Tibial artery (tissue), 4 donors: ENCODE results near the gene SHMT1.
"Not testable (repeated sequence)": the region's sequence is repeated elsewhere in the genome, so short reads cannot be mapped to it uniquely, and the experiment has no call there.

ENCODE experiments used
- DNase-seq, 2 donors: peaks; one replicate each; pipeline ENCODE4 v3.0.0-alpha.2; 2019
- H3K27ac ChIP-seq, 2 donors: fragments of 200-600 bp; sonication (generic) in 1 of 2; 1 replicate in 1 of 2; 2 replicates in 1 of 2; pipeline ENCODE4 v1.5.1; 2018 to 2019; ENCODE audit warnings: mild to moderate bottlenecking in 1 of 2
- H3K27me3 ChIP-seq, 2 donors: fragments of 200-600 bp; sonication (generic) in 1 of 2; one replicate each; pipeline versions ENCODE4 v1.5.1 to v1.6.0; 2016 to 2019
- H3K36me3 ChIP-seq, 3 donors: fragments of 200-600 bp; sonication (generic) in 2 of 3; one replicate each; pipeline ENCODE4 v1.5.1; 2016 to 2019; ENCODE audit warnings: mild to moderate bottlenecking in 2 of 3
- H3K4me1 ChIP-seq, 4 donors: fragments of 200-600 bp; sonication (generic) in 2 of 4; 1 replicate in 3 of 4; 2 replicates in 1 of 4; pipeline ENCODE4 v1.5.1; 2016 to 2019
- H3K4me3 ChIP-seq, 2 donors: fragments of 200-600 bp; sonication (generic) in 1 of 2; 1 replicate in 1 of 2; 2 replicates in 1 of 2; pipeline ENCODE4 v1.5.1; 2018 to 2019; ENCODE audit warnings: mild to moderate bottlenecking in 2 of 2
- H3K9me3 ChIP-seq, 3 donors: fragments of 200-600 bp; sonication (generic) in 1 of 3; one replicate each; pipeline ENCODE4 v1.5.1; 2016 to 2019
- intact Hi-C: fragments of 100-400 bp; cut with DNase I; formaldehyde crosslinking; loops from one replicate; pipeline ENCODE4 v1.15.0; 2023; ENCODE audit warnings: low total_unique reads
- TF ChIP-seq, protein P1 (sequence below), 2 experiments: fragments of 200-600 bp in 1 of 2; fragments of 450-650 bp in 1 of 2; IDR thresholded peaks; one replicate each; pipeline ENCODE4 v1.5.1; 2017 to 2019; ENCODE audit warnings: antibody characterized with exemption in 2 of 2, mild to moderate bottlenecking in 1 of 2, moderate library complexity in 1 of 2

SHMT1 gene

DNA sequence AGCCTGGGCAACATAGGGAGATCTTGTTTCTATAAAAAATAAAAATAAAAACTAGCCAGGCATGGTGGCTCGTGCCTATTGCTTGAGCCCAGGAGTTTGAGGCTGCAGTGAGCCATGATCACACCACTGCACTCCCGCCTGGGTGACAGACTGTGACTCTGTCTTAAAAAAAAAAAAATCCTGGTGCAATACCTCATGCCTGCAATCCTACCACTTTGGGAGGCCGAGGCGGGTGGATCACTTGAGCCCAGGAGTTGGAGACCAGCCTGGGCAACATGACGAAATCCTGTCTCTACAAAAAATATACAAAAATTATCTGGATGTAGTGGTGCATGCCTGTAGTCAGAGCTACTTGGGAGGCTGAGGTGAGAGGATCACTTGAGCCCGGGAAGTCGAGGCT, 20.9 kb upstream of the SHMT1 start:
- H3K4me1 ChIP-seq, intact Hi-C loops, H3K36me3 ChIP-seq, H3K9me3 ChIP-seq, H3K27ac ChIP-seq, DNase-seq, H3K4me3 ChIP-seq: not testable (repeated sequence)
- peaks cover 0 to 46% of the 10 kb centered on the region in 2 donors for H3K27me3 ChIP-seq

GRCh38 chr17:18383079-18383481, 19.7 kb upstream of the SHMT1 start:
- intact Hi-C loops, H3K4me3 ChIP-seq, H3K36me3 ChIP-seq, H3K4me1 ChIP-seq, DNase-seq, H3K9me3 ChIP-seq, H3K27ac ChIP-seq: not testable (repeated sequence)
- peaks cover 0 to 51% of the 10 kb centered on the region in 2 donors for H3K27me3 ChIP-seq

- peak in 1 of 2 donors; percentile 49 for DNase-seq
- peaks cover 0 to 14% (median 0%) of the 10 kb centered on the region in 4 donors for H3K4me1 ChIP-seq
- intact Hi-C loops = no loop called here
- H3K9me3 ChIP-seq = no peaks in the 10 kb centered on the region
- TF ChIP-seq, protein P1, sequence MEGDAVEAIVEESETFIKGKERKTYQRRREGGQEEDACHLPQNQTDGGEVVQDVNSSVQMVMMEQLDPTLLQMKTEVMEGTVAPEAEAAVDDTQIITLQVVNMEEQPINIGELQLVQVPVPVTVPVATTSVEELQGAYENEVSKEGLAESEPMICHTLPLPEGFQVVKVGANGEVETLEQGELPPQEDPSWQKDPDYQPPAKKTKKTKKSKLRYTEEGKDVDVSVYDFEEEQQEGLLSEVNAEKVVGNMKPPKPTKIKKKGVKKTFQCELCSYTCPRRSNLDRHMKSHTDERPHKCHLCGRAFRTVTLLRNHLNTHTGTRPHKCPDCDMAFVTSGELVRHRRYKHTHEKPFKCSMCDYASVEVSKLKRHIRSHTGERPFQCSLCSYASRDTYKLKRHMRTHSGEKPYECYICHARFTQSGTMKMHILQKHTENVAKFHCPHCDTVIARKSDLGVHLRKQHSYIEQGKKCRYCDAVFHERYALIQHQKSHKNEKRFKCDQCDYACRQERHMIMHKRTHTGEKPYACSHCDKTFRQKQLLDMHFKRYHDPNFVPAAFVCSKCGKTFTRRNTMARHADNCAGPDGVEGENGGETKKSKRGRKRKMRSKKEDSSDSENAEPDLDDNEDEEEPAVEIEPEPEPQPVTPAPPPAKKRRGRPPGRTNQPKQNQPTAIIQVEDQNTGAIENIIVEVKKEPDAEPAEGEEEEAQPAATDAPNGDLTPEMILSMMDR (IDR thresholded peaks at IDR 0.05) = no peak
- no peak overlapping the region for H3K4me3 ChIP-seq
- peaks cover 0 to 54% of the 10 kb centered on the region in 2 donors for H3K27me3 ChIP-seq
- no peaks in the 10 kb centered on the region for H3K36me3 ChIP-seq
- H3K27ac ChIP-seq = no peak overlapping the region
These were observed 19.2 kb upstream of the SHMT1 start for GRCh38 chr17:18382441-18383078.

DNA sequence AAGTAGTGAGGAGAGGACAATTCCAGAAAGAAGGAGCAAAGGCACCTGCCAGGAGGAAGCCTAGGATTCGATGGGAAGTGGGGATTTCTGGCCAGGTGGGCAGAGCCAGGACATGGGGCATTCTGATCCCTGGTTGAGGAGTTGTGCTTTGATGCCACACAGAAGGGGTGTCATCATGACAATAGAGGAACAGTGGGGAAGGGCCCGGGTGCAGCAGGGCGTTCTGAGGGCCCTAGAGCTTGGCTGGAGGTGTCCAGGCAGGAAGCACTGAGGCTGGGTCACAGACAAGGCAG, 18.5 kb upstream of the SHMT1 start:
- Histone ChIP-seq H3K9me3 (no peaks in the 10 kb centered on the region), H3K27me3 (peaks cover 0 to 54% of the 10 kb centered on the region in 2 donors), H3K36me3 (no peaks in the 10 kb centered on the region), H3K4me3 (no peak overlapping the region), H3K27ac (no peak overlapping the region), H3K4me1 (peaks cover 0 to 14% (median 0%) of the 10 kb centered on the region in 4 donors)
- no peak for DNase-seq
- intact Hi-C loops = no loop called here
- TF ChIP-seq, protein P1 (IDR thresholded peaks at IDR 0.05) = no peak

DNA sequence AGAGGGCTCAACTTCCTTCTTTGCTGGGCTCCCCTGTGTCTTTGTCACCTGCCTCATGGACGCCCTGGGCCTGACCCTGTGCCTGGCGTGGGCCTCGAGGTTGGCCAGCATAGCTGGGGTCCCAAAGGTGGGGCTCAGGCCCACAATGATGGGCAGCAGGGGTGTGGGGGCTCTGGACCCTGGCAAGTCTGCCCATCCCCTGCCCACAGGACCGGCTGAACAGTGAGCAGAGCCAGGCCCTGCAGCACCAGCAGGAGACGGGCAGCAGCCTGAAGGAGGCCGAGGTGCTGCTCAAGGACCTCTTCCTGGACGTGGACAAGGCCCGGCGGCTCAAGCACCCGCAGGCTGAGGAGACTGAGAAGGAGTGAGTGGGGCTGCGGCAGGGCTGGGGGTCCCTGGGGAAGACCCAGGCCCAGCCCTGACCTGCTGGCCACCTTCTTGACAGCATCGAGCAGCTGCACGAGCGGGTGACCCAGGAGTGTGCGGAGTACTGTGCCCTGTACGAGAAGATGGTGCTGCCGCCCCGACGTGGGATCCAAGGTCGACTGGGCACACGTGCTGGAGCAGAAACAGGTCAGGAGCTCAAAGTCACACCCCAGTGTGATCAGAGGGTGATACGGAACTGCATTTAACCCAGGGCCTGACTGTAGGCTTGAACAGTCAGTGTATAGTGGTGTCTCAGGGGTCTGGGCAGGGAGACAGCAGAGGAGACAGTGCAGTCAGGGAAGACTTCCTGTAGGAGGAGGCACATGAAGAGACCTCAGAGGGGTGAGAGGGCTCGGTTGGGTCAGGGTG, 18.0 kb upstream of the SHMT1 start:
- intact Hi-C loops = no loop called here
- no peak for DNase-seq
- no peaks in the 10 kb centered on the region for H3K36me3 ChIP-seq
- peaks cover 0 to 14% (median 0%) of the 10 kb centered on the region in 4 donors for H3K4me1 ChIP-seq
- H3K27me3 ChIP-seq = peaks cover 0 to 54% of the 10 kb centered on the region in 2 donors
- H3K9me3 ChIP-seq = no peaks in the 10 kb centered on the region
- no peak overlapping the region for H3K27ac ChIP-seq
- H3K4me3 ChIP-seq = no peak overlapping the region
- TF ChIP-seq, protein P1 (IDR thresholded peaks at IDR 0.05) = no peak

- TF ChIP-seq, protein P1 (IDR thresholded peaks at IDR 0.05) = no peak
- Histone ChIP-seq H3K36me3 (no peaks in the 10 kb centered on the region), H3K4me1 (peaks cover 0 to 14% (median 0%) of the 10 kb centered on the region in 4 donors), H3K27me3 (peaks cover 0 to 54% of the 10 kb centered on the region in 2 donors), H3K27ac (no peak overlapping the region), H3K9me3 (peaks cover 0 to under 1% (median 0%) of the 10 kb centered on the region in 3 donors), H3K4me3 (no peak overlapping the region)
- DNase-seq = no peak
- intact Hi-C loops = no loop called here
These were observed 17.3 kb upstream of the SHMT1 start for GRCh38 chr17:18380471-18381157.
